Measurements from ENCODE around the gene CD2.
"Not testable (repeated sequence)": the region's sequence is repeated elsewhere in the genome, so short reads cannot be mapped to it uniquely, and the experiment has no call there.

CD2 gene

GRCh38 chr1:116756092-116756491 is 1.9 kb downstream of the CD2 start:
- not testable (repeated sequence) for H3K23ac ChIP-seq (ENCODE audit: low read length in 2 of 2); H3K18ac ChIP-seq (ENCODE audit: low read depth in 1 of 2, low read length in 2 of 2); H2AFZ ChIP-seq (ENCODE audit: low read depth, low read length); H2AK5ac ChIP-seq (ENCODE audit: low read length, severe bottlenecking); H4K8ac ChIP-seq (ENCODE audit: low read length); H3K4me2 ChIP-seq (ENCODE audit: low read length, poor library complexity, severe bottlenecking); H4K91ac ChIP-seq (ENCODE audit: low read length); H3K36me3 ChIP-seq (ENCODE audit: control insufficient read depth in 1 of 2, insufficient read depth in 2 of 2, low read depth in 1 of 2, low read length in 2 of 2); H3K27me3 ChIP-seq (ENCODE audit: control insufficient read depth in 1 of 2, insufficient read depth in 1 of 2, low read length in 2 of 2); H3K9ac ChIP-seq (ENCODE audit: low read length); H2BK15ac ChIP-seq (ENCODE audit: low read depth, poor library complexity, severe bottlenecking); H3K4ac ChIP-seq (ENCODE audit: low read depth in 1 of 2, low read length in 2 of 2); H3K79me1 ChIP-seq (replicated peaks; ENCODE audit: low read length, poor library complexity, severe bottlenecking); H3K9me3 ChIP-seq (ENCODE audit: control insufficient read depth, low read length); H2BK12ac ChIP-seq (ENCODE audit: low read length in 2 of 2); H3K4me3 ChIP-seq (ENCODE audit: insufficient read depth in 1 of 2, low read depth in 1 of 2, low read length in 2 of 2); H3K27ac ChIP-seq (ENCODE audit: low read length, poor library complexity, severe bottlenecking); H3K14ac ChIP-seq (ENCODE audit: low read length in 2 of 2); H2BK5ac ChIP-seq (ENCODE audit: low read depth, low read length, poor library complexity, severe bottlenecking); H3K4me1 ChIP-seq (ENCODE audit: control insufficient read depth, insufficient read depth, low read depth, low read length); DNase-seq; H2BK120ac ChIP-seq (ENCODE audit: low read depth, low read length)
- 64% methylated on average over 2 of the region's 8 CpGs for WGBS

- H3K9me3 ChIP-seq (ENCODE audit: control insufficient read depth, low read length) = not testable (repeated sequence)
Measured at GRCh38 chr1:116758456-116758815, 4.2 kb downstream of the CD2 start.

GRCh38 chr1:116759636-116760035 is 5.4 kb downstream of the CD2 start:
- WGBS = 82% methylated on average over 1 of the region's 1 CpG
- H3K9ac ChIP-seq (ENCODE audit: low read length) = no peak overlapping the region
- H3K27ac ChIP-seq (ENCODE audit: low read length, poor library complexity, severe bottlenecking) = no peak overlapping the region
- H3K14ac ChIP-seq (ENCODE audit: low read length in 2 of 2) = no peak overlapping the region
- no peak overlapping the region for H3K18ac ChIP-seq (ENCODE audit: low read depth in 1 of 2, low read length in 2 of 2)
- no peak overlapping the region for H2BK15ac ChIP-seq (ENCODE audit: low read depth, poor library complexity, severe bottlenecking)
- H3K4me1 ChIP-seq (ENCODE audit: control insufficient read depth, insufficient read depth, low read depth, low read length) = no peaks in the 10 kb centered on the region
- no peaks in the 10 kb centered on the region for H3K36me3 ChIP-seq (ENCODE audit: control insufficient read depth in 1 of 2, insufficient read depth in 2 of 2, low read depth in 1 of 2, low read length in 2 of 2)
- H2BK5ac ChIP-seq (ENCODE audit: low read depth, low read length, poor library complexity, severe bottlenecking) = no peak overlapping the region
- H2BK12ac ChIP-seq (ENCODE audit: low read length in 2 of 2) = no peak overlapping the region
- no peaks in the 10 kb centered on the region for H3K79me1 ChIP-seq (replicated peaks; ENCODE audit: low read length, poor library complexity, severe bottlenecking)
- no peak overlapping the region for H2BK120ac ChIP-seq (ENCODE audit: low read depth, low read length)
- H3K4me3 ChIP-seq (ENCODE audit: insufficient read depth in 1 of 2, low read depth in 1 of 2, low read length in 2 of 2) = no peak overlapping the region
- DNase-seq = no peak
- no peak overlapping the region for H4K91ac ChIP-seq (ENCODE audit: low read length)
- no peak overlapping the region for H3K4me2 ChIP-seq (ENCODE audit: low read length, poor library complexity, severe bottlenecking)
- H2AFZ ChIP-seq (ENCODE audit: low read depth, low read length) = no peak overlapping the region
- no peak overlapping the region for H3K4ac ChIP-seq (ENCODE audit: low read depth in 1 of 2, low read length in 2 of 2)
- H2AK5ac ChIP-seq (ENCODE audit: low read length, severe bottlenecking) = no peak overlapping the region
- no peaks in the 10 kb centered on the region for H3K27me3 ChIP-seq (ENCODE audit: control insufficient read depth in 1 of 2, insufficient read depth in 1 of 2, low read length in 2 of 2)
- peaks cover 3% of the 10 kb centered on the region for H3K9me3 ChIP-seq (ENCODE audit: control insufficient read depth, low read length)
- no peak overlapping the region for H3K23ac ChIP-seq (ENCODE audit: low read length in 2 of 2)
- no peak overlapping the region for H4K8ac ChIP-seq (ENCODE audit: low read length)

More at GRCh38 chr1:116758456-116758815, 4.2 kb downstream of the CD2 start:
- H3K36me3 ChIP-seq (ENCODE audit: control insufficient read depth in 1 of 2, insufficient read depth in 2 of 2, low read depth in 1 of 2, low read length in 2 of 2); H2AK5ac ChIP-seq (ENCODE audit: low read length, severe bottlenecking); H3K4me1 ChIP-seq (ENCODE audit: control insufficient read depth, insufficient read depth, low read depth, low read length); H4K8ac ChIP-seq (ENCODE audit: low read length); H3K4me2 ChIP-seq (ENCODE audit: low read length, poor library complexity, severe bottlenecking); H2BK120ac ChIP-seq (ENCODE audit: low read depth, low read length); H3K9ac ChIP-seq (ENCODE audit: low read length); H3K18ac ChIP-seq (ENCODE audit: low read depth in 1 of 2, low read length in 2 of 2); H2BK12ac ChIP-seq (ENCODE audit: low read length in 2 of 2); H3K79me1 ChIP-seq (replicated peaks; ENCODE audit: low read length, poor library complexity, severe bottlenecking); H4K91ac ChIP-seq (ENCODE audit: low read length); H3K27ac ChIP-seq (ENCODE audit: low read length, poor library complexity, severe bottlenecking); H3K27me3 ChIP-seq (ENCODE audit: control insufficient read depth in 1 of 2, insufficient read depth in 1 of 2, low read length in 2 of 2); H2BK15ac ChIP-seq (ENCODE audit: low read depth, poor library complexity, severe bottlenecking); H3K4ac ChIP-seq (ENCODE audit: low read depth in 1 of 2, low read length in 2 of 2); H2BK5ac ChIP-seq (ENCODE audit: low read depth, low read length, poor library complexity, severe bottlenecking); H3K4me3 ChIP-seq (ENCODE audit: insufficient read depth in 1 of 2, low read depth in 1 of 2, low read length in 2 of 2); H3K23ac ChIP-seq (ENCODE audit: low read length in 2 of 2); H3K14ac ChIP-seq (ENCODE audit: low read length in 2 of 2); H2AFZ ChIP-seq (ENCODE audit: low read depth, low read length); DNase-seq: not testable (repeated sequence)
- 60% methylated on average over 2 of the region's 5 CpGs for WGBS

GRCh38 chr1:116760487-116760886 is 6.3 kb downstream of the CD2 start:
- H3K23ac ChIP-seq (ENCODE audit: low read length in 2 of 2) = no peak overlapping the region
- H2AK5ac ChIP-seq (ENCODE audit: low read length, severe bottlenecking) = no peak overlapping the region
- no peak overlapping the region for H3K27ac ChIP-seq (ENCODE audit: low read length, poor library complexity, severe bottlenecking)
- no peak overlapping the region for H2BK15ac ChIP-seq (ENCODE audit: low read depth, poor library complexity, severe bottlenecking)
- H2AFZ ChIP-seq (ENCODE audit: low read depth, low read length) = no peak overlapping the region
- no peak overlapping the region for H3K4me3 ChIP-seq (ENCODE audit: insufficient read depth in 1 of 2, low read depth in 1 of 2, low read length in 2 of 2)
- H3K18ac ChIP-seq (ENCODE audit: low read depth in 1 of 2, low read length in 2 of 2) = no peak overlapping the region
- no peaks in the 10 kb centered on the region for H3K27me3 ChIP-seq (ENCODE audit: control insufficient read depth in 1 of 2, insufficient read depth in 1 of 2, low read length in 2 of 2)
- DNase-seq = no peak
- WGBS = 88% methylated on average over 3 of the region's 3 CpGs
- no peak overlapping the region for H3K9ac ChIP-seq (ENCODE audit: low read length)
- H2BK120ac ChIP-seq (ENCODE audit: low read depth, low read length) = no peak overlapping the region
- H3K9me3 ChIP-seq (ENCODE audit: control insufficient read depth, low read length) = peaks cover 3% of the 10 kb centered on the region
- H3K14ac ChIP-seq (ENCODE audit: low read length in 2 of 2) = no peak overlapping the region
- no peak overlapping the region for H4K8ac ChIP-seq (ENCODE audit: low read length)
- H2BK5ac ChIP-seq (ENCODE audit: low read depth, low read length, poor library complexity, severe bottlenecking) = no peak overlapping the region
- no peaks in the 10 kb centered on the region for H3K4me1 ChIP-seq (ENCODE audit: control insufficient read depth, insufficient read depth, low read depth, low read length)
- H2BK12ac ChIP-seq (ENCODE audit: low read length in 2 of 2) = no peak overlapping the region
- H4K91ac ChIP-seq (ENCODE audit: low read length) = no peak overlapping the region
- no peak overlapping the region for H3K4me2 ChIP-seq (ENCODE audit: low read length, poor library complexity, severe bottlenecking)
- H3K79me1 ChIP-seq (replicated peaks; ENCODE audit: low read length, poor library complexity, severe bottlenecking) = no peaks in the 10 kb centered on the region
- H3K36me3 ChIP-seq (ENCODE audit: control insufficient read depth in 1 of 2, insufficient read depth in 2 of 2, low read depth in 1 of 2, low read length in 2 of 2) = no peaks in the 10 kb centered on the region
- no peak overlapping the region for H3K4ac ChIP-seq (ENCODE audit: low read depth in 1 of 2, low read length in 2 of 2)

All from mesenchymal stem cell (in vitro differentiated cells and primary cell).